Measurements from ENCODE around the gene SSR2.

SSR2 gene

GRCh38 chr1:155970531-155971167 is 50.1 kb downstream of the SSR2 start:
- DNase-seq, result no peak

GRCh38 chr1:155969377-155969791 is 51.4 kb downstream of the SSR2 start:
- DNase-seq, result no peak

DNA sequence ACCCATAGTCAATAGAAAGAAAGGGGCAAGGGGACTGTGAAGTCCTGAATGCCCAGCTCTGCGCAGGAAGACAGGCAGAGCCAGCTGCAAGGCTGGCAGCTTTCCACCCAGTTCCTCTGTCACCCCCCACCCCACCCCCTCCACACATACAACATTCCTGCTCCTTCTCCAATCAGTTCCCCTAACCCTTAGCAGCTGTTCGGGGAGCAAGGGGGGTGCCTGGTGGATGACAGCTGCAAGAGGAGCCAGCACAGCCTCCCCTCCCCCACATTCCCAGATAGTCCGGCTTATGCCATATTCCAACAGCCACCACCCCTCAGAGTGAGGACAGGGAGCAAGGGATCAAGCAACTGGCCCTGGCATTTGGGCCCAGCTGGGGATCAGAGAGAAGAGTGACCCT is 52.1 kb downstream of the SSR2 start:
- peak; percentile 25 to 37 for DNase-seq

DNA sequence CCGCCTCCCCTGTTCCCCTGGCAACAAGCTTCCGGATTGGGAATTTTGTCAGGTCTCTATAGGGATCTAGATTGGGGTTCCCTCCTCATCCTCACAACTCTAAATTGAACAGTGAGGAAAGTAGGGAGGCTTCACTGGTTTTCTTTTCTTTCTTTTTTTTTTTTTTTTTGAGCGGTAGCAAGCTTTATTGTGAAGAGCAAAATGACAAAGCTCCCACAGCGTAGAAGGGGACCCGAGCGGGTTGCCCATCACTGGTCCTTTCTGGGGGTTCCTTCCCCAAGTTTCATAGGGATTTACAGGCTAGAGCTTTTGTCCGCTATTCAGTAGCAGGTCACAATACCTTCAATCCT is 52.7 kb downstream of the SSR2 start:
- DNase-seq, result no peak

GRCh38 chr1:155967341-155968050 is 53.3 kb downstream of the SSR2 start:
- DNase-seq, result no peak

- DNase-seq, result no peak
Measured at GRCh38 chr1:155966750-155967149, 54.0 kb downstream of the SSR2 start.

DNA sequence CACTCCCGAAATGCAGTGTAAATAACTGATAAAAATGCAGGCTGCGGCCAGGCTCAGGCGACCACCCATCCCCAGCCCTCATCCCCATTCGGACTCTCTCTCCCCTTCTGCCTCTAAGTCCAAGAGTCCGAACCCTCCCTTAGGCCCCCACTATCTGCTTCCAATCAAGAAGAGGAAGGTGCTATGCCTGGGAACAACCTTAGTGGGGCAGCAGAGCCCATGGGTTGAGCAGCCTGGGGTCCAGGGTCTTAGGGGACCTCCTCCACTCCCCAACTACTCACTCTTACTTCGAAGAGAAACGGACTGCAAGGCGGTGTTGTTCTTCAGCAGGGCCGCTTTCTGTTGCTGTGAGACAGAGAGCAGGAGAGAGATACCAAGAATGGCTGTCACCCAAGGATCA is 54.6 kb downstream of the SSR2 start:
- DNase-seq, result no peak

- DNase-seq, result no peak
Measured at GRCh38 chr1:155964193-155964592, 56.6 kb downstream of the SSR2 start.

DNA sequence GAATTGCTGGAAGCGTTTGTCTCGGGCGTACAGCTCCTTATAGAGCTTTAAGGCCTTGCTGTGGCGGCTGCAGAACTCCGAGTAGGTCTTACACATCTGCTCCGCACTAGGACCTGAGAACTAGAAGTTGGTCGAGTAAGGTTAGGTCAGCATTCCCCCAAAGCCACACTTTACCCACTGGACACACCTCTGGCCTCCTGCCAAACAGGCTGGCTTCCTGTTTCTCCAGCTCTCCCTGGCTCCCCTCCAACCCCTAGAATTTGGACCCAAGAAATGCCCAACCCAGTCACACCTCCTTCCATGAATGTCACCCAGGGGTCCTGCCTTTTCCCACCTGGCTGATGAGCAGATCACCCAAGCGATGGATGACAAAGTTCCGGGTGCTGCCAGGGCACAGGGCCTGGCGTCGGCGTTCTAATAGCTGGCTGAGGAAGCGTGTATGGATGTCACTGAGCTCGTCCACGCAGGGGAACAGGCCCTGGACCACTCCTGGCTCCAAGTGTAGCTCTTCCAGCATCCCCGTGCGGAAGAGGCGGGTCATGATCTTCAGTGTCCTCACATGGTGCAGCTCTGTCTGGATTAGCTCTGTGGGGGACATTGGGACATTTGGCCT is 58.0 kb downstream of the SSR2 start:
- DNase-seq, result no peak

DNA sequence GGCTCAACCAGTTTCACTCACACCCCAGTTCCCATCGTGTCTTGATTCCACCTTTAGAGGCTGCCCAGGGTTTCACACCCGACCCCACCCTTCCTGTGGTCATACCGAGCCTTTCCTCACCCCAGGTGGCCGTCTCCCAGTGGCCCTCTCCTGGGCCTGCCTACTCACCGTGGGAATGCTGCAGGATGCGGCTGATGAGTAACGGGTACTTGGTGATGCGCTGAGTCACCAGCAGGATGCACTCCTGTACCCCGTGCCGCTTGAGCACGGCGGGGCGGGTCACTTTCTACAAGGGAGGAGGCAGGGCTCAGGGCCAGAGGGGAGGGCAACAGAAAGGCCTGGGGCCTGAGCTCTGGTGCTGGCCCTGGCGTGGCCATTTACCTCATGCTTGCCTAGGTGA is 58.8 kb downstream of the SSR2 start:
- DNase-seq, result no peak

- no peak for DNase-seq
Measured at GRCh38 chr1:155960081-155960745, 60.5 kb downstream of the SSR2 start.
